HUES64 (cell line): Measurements from ENCODE around the gene PADI1.
"Not testable (repeated sequence)": the region's sequence is repeated elsewhere in the genome, so short reads cannot be mapped to it uniquely, and the experiment has no call there.

Experiments used
- H3K27ac ChIP-seq: 2 replicates; pipeline ENCODE4 v1.7.0; 2013; ENCODE audit warnings: low read depth, low read length, inconsistent platforms
- H3K27me3 ChIP-seq: 2 replicates; pipeline ENCODE4 v1.6.1; 2013; ENCODE audit warnings: mild to moderate bottlenecking, low read length; ENCODE audit not compliant: insufficient read depth
- H3K36me3 ChIP-seq: 2 replicates; pipeline ENCODE4 v1.6.1; 2013; ENCODE audit warnings: mild to moderate bottlenecking, low read length; ENCODE audit not compliant: insufficient read depth
- H3K4me1 ChIP-seq: 2 replicates; pipeline ENCODE4 v1.6.1; 2013; ENCODE audit warnings: mild to moderate bottlenecking, low read length, moderate library complexity; ENCODE audit not compliant: insufficient read depth
- H3K4me3 ChIP-seq: 2 replicates; pipeline ENCODE4 v1.5.1; 2013; ENCODE audit warnings: mild to moderate bottlenecking, low read length, moderate library complexity
- H3K9ac ChIP-seq: 2 replicates; pipeline ENCODE4 v1.6.1; 2013; ENCODE audit warnings: mild to moderate bottlenecking, low read depth, low read length
- H3K9me3 ChIP-seq: 2 replicates; pipeline ENCODE4 v1.6.1; 2013; ENCODE audit warnings: low read depth, low read length; ENCODE audit not compliant: insufficient read depth
- WGBS: fragments of 150-250, 120-280 bp; methylation state at CpG from one replicate; pipeline ENCODE4 v1.1.7; 2013; ENCODE audit warnings: missing lambda C conversion rate; 5-methylcytosine and 5-hydroxymethylcytosine counted together

PADI1 gene

DNA sequence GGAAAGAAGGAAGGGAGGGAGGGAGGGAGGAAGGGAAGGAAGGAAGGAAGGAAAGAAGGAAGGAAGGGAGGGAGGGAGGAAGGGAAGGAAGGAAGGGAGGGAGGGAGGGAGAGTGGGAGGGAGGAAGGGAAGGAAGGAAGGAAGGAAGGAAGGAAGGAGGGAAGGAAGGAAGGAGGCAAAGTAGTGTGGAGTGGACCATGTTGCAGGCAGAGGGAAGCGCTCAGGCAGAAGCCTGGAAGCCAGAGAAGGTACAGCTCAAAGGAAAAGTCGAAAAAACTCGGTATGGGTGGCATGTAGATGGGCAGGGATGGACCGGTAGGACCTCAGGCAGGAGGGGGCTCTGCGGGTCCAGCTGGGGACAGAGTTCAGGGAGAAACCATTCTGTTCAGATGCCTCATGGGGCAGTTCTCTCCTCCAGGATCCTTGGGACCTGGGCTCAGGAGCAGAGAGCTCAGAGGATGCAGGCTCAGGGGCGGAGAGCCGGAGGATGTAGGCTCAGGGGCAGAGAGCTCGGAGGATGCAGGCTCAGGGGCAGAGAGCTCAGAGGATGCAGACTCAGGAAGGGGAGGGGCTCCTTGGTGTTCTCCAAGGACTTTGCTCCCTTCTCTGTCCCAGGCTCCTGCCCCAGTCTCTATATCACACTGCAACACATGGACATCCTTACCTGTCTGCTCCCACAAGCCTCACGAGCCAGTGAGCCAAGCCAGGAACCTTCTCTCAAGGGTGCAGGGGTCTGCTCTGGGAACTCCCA, 30.4 kb downstream of the PADI1 start:
- 88% methylated on average over 9 of the region's 9 CpGs for WGBS
- no peak overlapping the region for H3K9ac ChIP-seq
- no peak overlapping the region for H3K4me3 ChIP-seq
- H3K36me3 ChIP-seq, result no peaks in the 10 kb centered on the region
- H3K9me3 ChIP-seq, result no peaks in the 10 kb centered on the region
- no peaks in the 10 kb centered on the region for H3K4me1 ChIP-seq
- no peaks in the 10 kb centered on the region for H3K27me3 ChIP-seq
- no peak overlapping the region for H3K27ac ChIP-seq

DNA sequence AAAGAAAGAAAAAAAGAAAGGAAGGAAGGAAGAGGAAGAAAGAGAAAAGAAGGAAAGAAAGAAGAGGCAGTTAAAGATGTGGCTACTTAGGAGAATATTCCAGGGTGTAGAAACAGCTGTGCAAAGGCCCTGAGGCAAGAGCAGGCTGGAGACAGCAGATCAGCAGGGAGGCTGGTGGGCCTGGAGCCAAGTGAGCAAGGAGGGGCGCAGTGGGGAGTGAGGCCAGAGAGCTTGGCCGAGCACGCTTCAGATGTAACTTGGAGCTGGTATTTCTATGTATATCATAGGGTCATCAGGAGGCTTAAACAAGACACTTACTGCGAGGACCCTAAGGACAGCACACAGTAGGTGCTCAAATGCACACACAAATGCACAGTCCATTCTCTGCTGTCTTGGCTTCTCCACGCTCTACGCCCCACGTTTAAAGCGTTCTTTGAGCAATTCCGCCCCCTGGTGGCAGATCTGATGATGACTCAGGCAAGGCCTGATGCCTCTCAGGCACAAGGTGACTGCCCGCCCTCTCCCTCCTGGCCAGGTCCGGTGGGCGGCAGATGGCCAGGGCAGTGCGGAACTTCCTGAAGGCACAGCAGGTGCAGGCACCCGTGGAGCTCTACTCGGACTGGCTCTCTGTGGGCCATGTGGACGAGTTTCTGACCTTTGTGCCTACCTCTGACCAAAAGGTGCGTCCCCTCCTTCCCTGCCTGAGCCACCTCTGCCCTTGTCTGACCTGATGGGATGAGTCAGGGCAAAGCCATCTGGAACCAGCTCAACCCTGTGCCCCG, 32.0 kb downstream of the PADI1 start:
- Histone ChIP-seq H3K4me3 (no peak overlapping the region), H3K27ac (no peak overlapping the region), H3K36me3 (no peaks in the 10 kb centered on the region), H3K27me3 (no peaks in the 10 kb centered on the region), H3K9me3 (no peaks in the 10 kb centered on the region), H3K9ac (no peak overlapping the region), H3K4me1 (no peaks in the 10 kb centered on the region)
- 23% methylated on average over 18 of the region's 18 CpGs for WGBS

DNA sequence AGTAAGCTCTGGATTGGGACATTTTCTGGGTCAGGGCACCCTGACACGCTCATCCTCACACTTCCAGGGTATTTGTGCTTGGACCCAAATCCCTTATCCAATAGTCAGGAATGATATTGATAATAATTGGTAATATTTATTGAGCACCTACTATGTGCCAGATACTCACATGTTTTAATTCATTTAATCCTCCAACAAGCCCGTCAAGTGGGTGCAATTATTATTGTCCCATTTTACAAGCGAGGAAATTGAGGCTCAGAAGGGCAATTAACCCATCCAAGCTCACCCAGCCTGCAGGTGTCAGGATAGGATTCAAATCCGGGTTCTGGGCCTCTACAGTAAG, 32.6 kb downstream of the PADI1 start:
- no peak overlapping the region for H3K27ac ChIP-seq
- H3K4me1 ChIP-seq, result no peaks in the 10 kb centered on the region
- no peaks in the 10 kb centered on the region for H3K9me3 ChIP-seq
- H3K4me3 ChIP-seq, result no peak overlapping the region
- H3K36me3 ChIP-seq, result no peaks in the 10 kb centered on the region
- 90% methylated on average over 3 of the region's 4 CpGs for WGBS
- H3K27me3 ChIP-seq, result no peaks in the 10 kb centered on the region
- no peak overlapping the region for H3K9ac ChIP-seq

DNA sequence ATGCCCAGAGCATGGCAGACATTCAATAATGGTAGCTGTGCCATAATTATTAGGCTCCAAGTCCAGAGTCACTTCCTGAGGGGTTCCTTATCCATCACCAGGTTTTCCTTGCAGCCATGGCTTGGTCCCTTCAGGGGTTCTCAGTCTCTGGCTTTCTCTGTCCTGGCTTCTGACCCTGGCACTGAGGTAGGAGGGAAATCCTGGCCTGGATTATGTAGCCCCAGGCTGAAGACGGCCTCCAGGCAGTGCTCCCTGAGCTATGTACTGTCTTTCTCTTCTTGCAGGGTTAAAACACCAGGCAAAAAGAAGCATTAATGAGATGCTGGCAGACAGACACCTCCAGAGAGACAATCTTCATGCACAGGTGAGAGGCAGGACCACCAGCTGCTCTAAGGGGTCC, 34.5 kb downstream of the PADI1 start:
- H3K27me3 ChIP-seq, result no peaks in the 10 kb centered on the region
- H3K9me3 ChIP-seq, result no peaks in the 10 kb centered on the region
- H3K27ac ChIP-seq, result no peak overlapping the region
- no peaks in the 10 kb centered on the region for H3K36me3 ChIP-seq
- 68% methylated on average over 1 of the region's 1 CpG for WGBS
- H3K4me3 ChIP-seq, result no peak overlapping the region
- no peak overlapping the region for H3K9ac ChIP-seq
- peaks cover 1% of the 10 kb centered on the region; the same call in 1 of the 2 replicates for H3K4me1 ChIP-seq

DNA sequence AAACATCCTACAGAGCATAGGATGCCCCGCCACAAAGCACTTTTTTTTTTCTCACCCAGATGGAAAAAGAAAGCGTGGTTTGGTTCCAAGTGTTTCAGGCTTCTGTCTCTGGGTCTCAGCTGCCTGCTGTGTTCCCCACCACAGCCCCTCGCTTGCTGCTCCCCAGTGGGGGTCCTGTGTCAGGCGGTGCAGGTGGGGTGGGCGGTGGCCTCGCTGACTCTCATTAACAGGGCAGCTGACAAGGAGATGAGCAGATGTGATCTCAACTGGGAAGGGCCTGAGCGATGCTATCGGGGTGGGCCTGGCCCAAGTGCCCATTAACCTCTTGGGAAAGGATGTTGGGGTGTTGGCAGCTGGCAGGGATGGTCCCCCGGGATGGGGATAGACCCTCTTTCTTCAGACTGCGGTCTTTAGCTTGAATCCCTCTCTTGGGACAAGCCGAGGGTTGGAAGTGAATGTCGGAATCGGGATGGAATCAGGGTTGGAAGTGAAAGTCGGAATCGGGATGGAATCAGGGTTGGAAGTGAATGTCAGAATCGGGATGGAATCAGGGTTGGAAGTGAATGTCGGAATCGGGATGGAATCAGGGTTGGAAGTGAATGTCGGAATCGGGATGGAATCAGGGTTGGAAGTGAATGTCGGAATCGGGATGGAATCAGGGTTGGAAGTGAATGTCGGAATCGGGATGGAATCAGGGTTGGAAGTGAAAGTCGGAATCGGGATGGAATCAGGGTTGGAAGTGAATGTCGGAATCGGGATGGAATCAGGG, 36.3 kb downstream of the PADI1 start:
- H3K9me3 ChIP-seq, H3K27me3 ChIP-seq, H3K4me1 ChIP-seq, H3K27ac ChIP-seq, H3K9ac ChIP-seq, H3K4me3 ChIP-seq, H3K36me3 ChIP-seq: not testable (repeated sequence)
- WGBS, result 73% methylated on average over 28 of the region's 28 CpGs

DNA sequence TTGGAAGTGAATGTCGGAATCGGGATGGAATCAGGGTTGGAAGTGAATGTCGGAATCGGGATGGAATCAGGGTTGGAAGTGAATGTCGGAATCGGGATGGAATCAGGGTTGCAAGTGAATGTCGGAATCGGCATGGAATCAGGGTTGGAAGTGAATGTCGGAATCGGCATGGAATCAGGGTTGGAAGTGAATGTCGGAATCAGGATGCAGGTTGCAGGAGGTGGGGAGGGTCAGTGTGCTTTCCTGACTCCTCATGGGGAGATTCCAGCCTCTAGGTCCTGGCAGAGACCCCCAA, 36.8 kb downstream of the PADI1 start:
- H3K4me3 ChIP-seq, H3K36me3 ChIP-seq, H3K9ac ChIP-seq, H3K4me1 ChIP-seq, H3K9me3 ChIP-seq, H3K27ac ChIP-seq, H3K27me3 ChIP-seq: not testable (repeated sequence)
- 86% methylated on average over 11 of the region's 11 CpGs for WGBS

DNA sequence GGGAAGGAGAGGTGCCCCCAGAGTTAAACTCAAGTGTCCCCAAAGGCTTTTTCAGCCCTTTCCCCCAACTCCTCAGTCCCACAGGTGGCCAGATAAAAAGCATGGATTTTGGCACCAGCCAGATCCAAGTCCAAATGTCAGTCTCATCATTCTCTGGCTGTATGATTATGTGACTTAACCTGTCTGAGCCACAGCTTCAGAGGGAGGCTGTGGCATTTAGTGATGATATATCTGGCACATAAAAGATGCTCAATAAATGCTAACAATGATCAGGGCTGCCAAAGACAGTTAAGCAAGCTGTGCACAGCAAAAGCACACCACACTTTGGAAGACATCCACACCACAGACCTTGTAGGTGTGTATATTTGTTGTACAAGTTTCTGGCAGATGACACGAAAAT, 38.3 kb downstream of the PADI1 start:
- no peaks in the 10 kb centered on the region for H3K9me3 ChIP-seq
- H3K4me1 ChIP-seq, result peaks cover 7% of the 10 kb centered on the region; the same call in 1 of the 2 replicates
- H3K27ac ChIP-seq, result no peak overlapping the region
- H3K4me3 ChIP-seq, result no peak overlapping the region
- H3K27me3 ChIP-seq, result no peaks in the 10 kb centered on the region
- no peaks in the 10 kb centered on the region for H3K36me3 ChIP-seq
- no CpG with 5 or more reads among the region's 1 CpG for WGBS
- no peak overlapping the region for H3K9ac ChIP-seq

DNA sequence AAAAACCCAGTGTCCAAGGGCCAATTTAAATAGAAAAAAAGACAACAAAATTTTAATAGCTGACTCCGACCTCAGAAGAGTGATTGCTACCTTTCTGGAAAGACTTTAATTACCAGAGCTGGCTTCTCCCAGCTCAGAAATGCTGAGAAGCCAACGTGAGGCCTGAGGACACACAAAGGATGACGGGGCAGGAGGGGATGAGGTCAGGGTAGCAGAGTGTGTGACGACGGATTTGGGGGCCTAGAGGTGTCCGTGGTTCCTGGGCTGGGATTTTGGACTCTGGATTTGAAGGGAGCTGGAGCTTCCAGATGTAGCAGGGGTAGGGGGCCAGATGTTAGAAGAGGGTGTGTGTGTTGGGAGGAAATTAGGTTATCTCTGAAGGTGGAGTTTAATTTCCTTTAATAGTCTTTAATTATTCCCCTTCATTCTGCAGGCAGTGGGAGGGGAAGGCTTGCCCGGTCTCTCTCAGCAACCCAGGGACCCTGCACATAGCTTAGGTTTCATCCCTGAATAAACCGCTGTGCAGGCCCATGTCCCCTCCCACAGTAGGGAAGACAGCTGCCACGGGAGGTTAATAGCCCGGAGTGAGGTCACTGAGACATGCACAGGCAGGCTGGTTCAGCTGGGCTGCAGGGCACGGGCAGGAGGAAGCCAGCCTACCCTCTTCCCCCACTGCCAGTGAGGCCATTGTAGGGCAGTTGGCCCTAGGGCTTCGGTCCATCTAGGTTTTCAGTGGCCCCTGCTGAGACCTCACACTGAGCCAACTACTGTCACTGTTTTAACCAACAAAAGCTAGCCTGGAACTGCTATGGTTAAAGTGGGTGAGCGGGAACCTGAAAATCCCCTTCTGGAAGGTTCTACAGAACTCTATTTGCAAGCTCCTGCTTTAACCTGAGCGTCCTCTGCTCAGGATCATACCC, 40.2 kb downstream of the PADI1 start:
- peaks cover 7% of the 10 kb centered on the region; the same call in 1 of the 2 replicates for H3K4me1 ChIP-seq
- no peaks in the 10 kb centered on the region for H3K27me3 ChIP-seq
- H3K9ac ChIP-seq, result no peak overlapping the region
- no peak overlapping the region for H3K4me3 ChIP-seq
- H3K36me3 ChIP-seq, result no peaks in the 10 kb centered on the region
- WGBS, result 63% methylated on average over 14 of the region's 14 CpGs
- no peak overlapping the region for H3K27ac ChIP-seq
- H3K9me3 ChIP-seq, result no peaks in the 10 kb centered on the region

DNA sequence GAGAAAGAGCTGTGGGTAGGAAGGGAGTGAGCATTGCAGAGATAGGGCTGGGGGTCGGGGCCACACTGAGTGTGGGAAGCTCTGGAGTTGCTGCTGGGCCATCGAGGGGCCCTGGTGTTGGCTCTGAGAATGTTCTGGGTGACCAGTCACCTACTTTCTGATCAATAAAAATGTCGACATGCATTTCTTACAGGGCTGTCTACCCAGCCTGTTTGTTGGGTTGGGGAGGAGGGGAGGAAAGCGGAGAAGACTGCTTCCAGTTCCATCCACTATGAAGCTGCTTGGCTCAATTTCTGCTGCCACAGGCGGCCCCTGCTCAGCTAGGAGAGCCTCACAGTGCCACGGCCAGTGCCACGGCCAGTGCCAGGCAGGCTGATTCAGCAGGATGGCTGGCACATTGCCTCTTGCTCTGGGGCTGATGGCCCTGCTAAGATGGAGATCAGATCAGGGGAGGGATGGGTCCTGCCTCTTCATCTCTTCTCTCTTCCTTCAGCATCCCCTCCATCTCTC, 40.9 kb downstream of the PADI1 start:
- WGBS, result 88% methylated on average over 7 of the region's 7 CpGs
- no peak overlapping the region for H3K4me3 ChIP-seq
- no peak overlapping the region for H3K9ac ChIP-seq
- H3K27me3 ChIP-seq, result no peaks in the 10 kb centered on the region
- H3K36me3 ChIP-seq, result no peaks in the 10 kb centered on the region
- peaks cover 7% of the 10 kb centered on the region; the same call in 1 of the 2 replicates for H3K4me1 ChIP-seq
- no peaks in the 10 kb centered on the region for H3K9me3 ChIP-seq
- no peak overlapping the region for H3K27ac ChIP-seq

DNA sequence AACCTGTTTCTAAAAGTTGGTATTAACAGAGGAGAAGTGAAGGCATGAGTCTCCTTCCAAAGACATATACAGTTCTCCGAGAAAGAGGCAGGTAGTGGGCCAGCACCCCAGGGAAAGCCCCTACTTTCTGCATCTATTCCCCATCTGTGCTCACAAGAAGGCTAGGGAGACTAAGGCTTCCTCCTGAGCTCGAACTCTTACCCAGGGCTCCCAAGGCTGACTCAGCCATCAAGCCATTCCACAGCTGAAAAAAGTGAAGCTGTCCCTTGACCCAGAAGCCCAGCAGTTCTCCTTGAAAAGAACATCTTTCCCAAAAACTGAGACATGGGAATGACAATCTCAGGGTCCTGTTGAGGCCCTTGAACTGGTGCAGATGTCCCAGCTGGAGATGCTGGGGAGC, 42.0 kb downstream of the PADI1 start:
- Histone ChIP-seq H3K27me3 (no peaks in the 10 kb centered on the region), H3K9ac (no peak overlapping the region), H3K27ac (no peak overlapping the region), H3K36me3 (no peaks in the 10 kb centered on the region), H3K4me1 (peaks cover 7% of the 10 kb centered on the region; the same call in 1 of the 2 replicates), H3K4me3 (no peak overlapping the region), H3K9me3 (no peaks in the 10 kb centered on the region)
- 98% methylated on average over 2 of the region's 2 CpGs for WGBS
